ENCODE measurements around the gene PLXND1.

The PLXND1 gene

GRCh38 chr3:129626744-129627349 is 20.4 kb upstream of the PLXND1 start:
- no peak for DNase-seq (ENCODE audit: low read depth)

- DNase-seq (ENCODE audit: low read depth) = no peak
Measured at GRCh38 chr3:129625072-129625874, 18.8 kb upstream of the PLXND1 start.

- no peak for DNase-seq (ENCODE audit: low read depth)
Measured at GRCh38 chr3:129624347-129625071, 18.0 kb upstream of the PLXND1 start.

GRCh38 chr3:129623447-129624118 is 17.1 kb upstream of the PLXND1 start:
- DNase-seq (ENCODE audit: low read depth) = no peak

- DNase-seq (ENCODE audit: low read depth) = no peak
Measured at GRCh38 chr3:129622933-129623332, 16.5 kb upstream of the PLXND1 start.

- no peak for DNase-seq (ENCODE audit: low read depth)
Measured at GRCh38 chr3:129622226-129622874, 15.9 kb upstream of the PLXND1 start.

- no peak for DNase-seq (ENCODE audit: low read depth)
Measured at GRCh38 chr3:129621626-129622225, 15.2 kb upstream of the PLXND1 start.

GRCh38 chr3:129620828-129621559 is 14.5 kb upstream of the PLXND1 start:
- DNase-seq (ENCODE audit: low read depth) = no peak

- DNase-seq (ENCODE audit: low read depth) = no peak
Measured at GRCh38 chr3:129619726-129620162, 13.3 kb upstream of the PLXND1 start.

GRCh38 chr3:129618901-129619671 is 12.6 kb upstream of the PLXND1 start:
- no peak for DNase-seq (ENCODE audit: low read depth)

- no peak for DNase-seq (ENCODE audit: low read depth)
Measured at GRCh38 chr3:129618186-129618820, 11.8 kb upstream of the PLXND1 start.

GRCh38 chr3:129617381-129618185 is 11.1 kb upstream of the PLXND1 start:
- DNase-seq (ENCODE audit: low read depth) = no peak

GRCh38 chr3:129616713-129617112 is 10.2 kb upstream of the PLXND1 start:
- no peak for DNase-seq (ENCODE audit: low read depth)

GRCh38 chr3:129616291-129616690 is 9.8 kb upstream of the PLXND1 start:
- no peak for DNase-seq (ENCODE audit: low read depth)

GRCh38 chr3:129615751-129616281 is 9.3 kb upstream of the PLXND1 start:
- no peak for DNase-seq (ENCODE audit: low read depth)

GRCh38 chr3:129614927-129615363 is 8.5 kb upstream of the PLXND1 start:
- DNase-seq (ENCODE audit: low read depth) = no peak

- DNase-seq (ENCODE audit: low read depth) = no peak
Measured at GRCh38 chr3:129614435-129614834, 8.0 kb upstream of the PLXND1 start.

GRCh38 chr3:129613367-129613740 is 6.9 kb upstream of the PLXND1 start:
- no peak for DNase-seq (ENCODE audit: low read depth)

Measured in stimulated activated CD4-positive, alpha-beta T cell treated with anti-CD3 and anti-CD28 coated beads, Interleukin-2, amount 100 ng/mL, for 4 hours (primary cell).